ENCODE data around the gene PDE3B.
"Not testable (repeated sequence)": the region's sequence is repeated elsewhere in the genome, so short reads cannot be mapped to it uniquely, and the experiment has no call there.

The PDE3B gene

DNA sequence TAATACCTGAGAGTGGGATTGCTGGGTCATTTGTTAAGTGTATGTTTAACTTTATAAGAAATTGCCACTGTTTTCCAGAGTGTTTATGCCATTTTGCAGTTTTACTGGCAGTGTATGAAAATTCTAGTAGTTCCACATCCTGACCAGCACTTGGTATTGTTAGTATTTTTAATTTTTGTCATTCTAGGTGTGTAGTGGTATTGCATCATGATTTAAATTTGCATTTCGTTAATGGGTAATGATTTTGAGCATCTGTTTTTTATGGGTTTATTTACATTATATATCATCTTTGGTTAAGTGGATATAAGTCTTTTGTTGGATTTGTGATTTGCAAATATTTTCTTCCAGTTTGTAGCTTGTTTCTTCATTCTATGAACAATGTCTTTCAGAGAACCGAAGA, 34.7 kb downstream of the PDE3B start:
- DNase-seq (ENCODE audit: low read depth) = no peak
- TF ChIP-seq, protein P1, sequence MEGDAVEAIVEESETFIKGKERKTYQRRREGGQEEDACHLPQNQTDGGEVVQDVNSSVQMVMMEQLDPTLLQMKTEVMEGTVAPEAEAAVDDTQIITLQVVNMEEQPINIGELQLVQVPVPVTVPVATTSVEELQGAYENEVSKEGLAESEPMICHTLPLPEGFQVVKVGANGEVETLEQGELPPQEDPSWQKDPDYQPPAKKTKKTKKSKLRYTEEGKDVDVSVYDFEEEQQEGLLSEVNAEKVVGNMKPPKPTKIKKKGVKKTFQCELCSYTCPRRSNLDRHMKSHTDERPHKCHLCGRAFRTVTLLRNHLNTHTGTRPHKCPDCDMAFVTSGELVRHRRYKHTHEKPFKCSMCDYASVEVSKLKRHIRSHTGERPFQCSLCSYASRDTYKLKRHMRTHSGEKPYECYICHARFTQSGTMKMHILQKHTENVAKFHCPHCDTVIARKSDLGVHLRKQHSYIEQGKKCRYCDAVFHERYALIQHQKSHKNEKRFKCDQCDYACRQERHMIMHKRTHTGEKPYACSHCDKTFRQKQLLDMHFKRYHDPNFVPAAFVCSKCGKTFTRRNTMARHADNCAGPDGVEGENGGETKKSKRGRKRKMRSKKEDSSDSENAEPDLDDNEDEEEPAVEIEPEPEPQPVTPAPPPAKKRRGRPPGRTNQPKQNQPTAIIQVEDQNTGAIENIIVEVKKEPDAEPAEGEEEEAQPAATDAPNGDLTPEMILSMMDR (IDR thresholded peaks at IDR 0.05; ENCODE audit: low read depth, low read length, missing control alignments) = no peak
- no peak overlapping the region for H3K4me3 ChIP-seq (ENCODE audit: low read depth, low read length)

DNA sequence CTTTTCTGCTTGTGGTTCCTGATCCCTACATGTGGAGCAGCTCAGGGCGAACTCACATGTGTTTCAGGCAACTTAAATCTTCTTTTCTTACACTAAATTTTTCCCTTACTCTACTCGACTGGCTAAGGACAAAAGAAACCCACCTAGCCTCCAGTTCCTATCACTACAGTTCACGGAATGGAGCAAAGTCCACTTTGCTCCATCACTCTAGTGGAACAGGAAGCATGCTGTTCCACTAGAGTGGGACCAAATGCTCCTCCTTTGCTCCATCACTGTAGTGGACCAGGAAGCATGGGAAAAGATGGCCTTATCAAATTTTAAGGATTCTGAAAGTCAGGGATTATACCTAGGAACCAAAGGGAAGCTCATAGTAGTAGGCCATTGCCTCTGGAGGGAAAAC, 36.1 kb downstream of the PDE3B start:
- TF ChIP-seq, protein P1 (IDR thresholded peaks at IDR 0.05; ENCODE audit: low read depth, low read length, missing control alignments) = no peak
- no peak overlapping the region for H3K4me3 ChIP-seq (ENCODE audit: low read depth, low read length)
- no peak for DNase-seq (ENCODE audit: low read depth)

DNA sequence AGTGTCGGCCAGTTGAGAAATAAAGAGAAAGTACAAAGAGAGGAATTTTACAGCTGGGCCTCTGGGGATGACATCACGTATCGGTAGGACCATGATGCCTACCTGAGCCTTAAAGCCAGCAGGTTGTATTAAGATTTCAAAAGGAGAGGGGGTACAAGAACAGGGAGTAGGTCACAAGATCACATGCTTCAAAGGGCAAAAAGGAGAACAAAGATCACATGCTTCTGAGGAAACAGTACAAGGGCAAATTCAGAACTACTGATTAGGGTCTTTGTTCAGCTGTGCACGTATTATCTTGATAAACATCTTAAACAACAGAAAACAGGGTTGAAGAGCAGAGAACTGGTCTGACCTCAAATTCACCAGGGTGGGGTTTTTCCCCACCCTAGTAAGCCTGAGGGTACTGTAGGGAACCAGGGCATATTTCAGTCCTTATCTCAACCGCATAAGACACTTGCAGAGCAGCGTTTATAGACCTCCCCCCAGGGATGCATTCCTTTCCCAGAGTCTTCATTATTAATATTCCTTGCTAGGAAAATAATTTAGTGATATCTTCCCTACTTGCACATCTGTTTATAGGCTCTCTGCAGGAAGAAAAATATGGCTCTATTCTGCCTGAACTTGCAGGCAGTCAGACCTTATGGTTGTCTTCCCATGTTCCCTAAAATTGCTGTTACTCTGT, 40.8 kb downstream of the PDE3B start:
- not testable (repeated sequence) for H3K4me3 ChIP-seq (ENCODE audit: low read depth, low read length); DNase-seq (ENCODE audit: low read depth)

- DNase-seq (ENCODE audit: low read depth) = no peak
- TF ChIP-seq, protein P1 (IDR thresholded peaks at IDR 0.05; ENCODE audit: low read depth, low read length, missing control alignments) = no peak
- H3K4me3 ChIP-seq (ENCODE audit: low read depth, low read length) = no peak overlapping the region
Measured at GRCh38 chr11:14687456-14687855, 43.9 kb downstream of the PDE3B start.

- no peak overlapping the region for H3K4me3 ChIP-seq (ENCODE audit: low read depth, low read length)
- TF ChIP-seq, protein P1 (IDR thresholded peaks at IDR 0.05; ENCODE audit: low read depth, low read length, missing control alignments) = no peak
- no peak for DNase-seq (ENCODE audit: low read depth)
Measured at GRCh38 chr11:14687943-14688627, 44.5 kb downstream of the PDE3B start.

DNA sequence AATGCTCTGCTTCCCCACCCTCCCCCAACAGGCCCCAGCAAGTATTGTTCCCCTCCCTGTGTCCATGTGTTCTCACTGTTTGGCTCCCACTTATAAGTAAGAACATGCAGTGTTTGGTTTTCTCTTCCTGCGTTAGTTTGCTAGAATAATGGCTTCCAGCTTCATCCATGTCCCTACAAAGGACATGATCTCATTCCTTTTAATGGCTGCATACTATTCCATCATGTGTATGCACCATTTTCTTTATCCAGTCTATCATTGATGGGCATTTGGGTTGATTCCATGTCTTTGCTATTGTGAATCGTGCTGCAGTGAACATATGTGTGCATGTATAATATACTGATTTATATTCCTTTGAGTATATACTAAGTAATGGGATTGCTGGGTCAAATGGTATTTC, 52.1 kb downstream of the PDE3B start:
- DNase-seq (ENCODE audit: low read depth); H3K4me3 ChIP-seq (ENCODE audit: low read depth, low read length): not testable (repeated sequence)

DNA sequence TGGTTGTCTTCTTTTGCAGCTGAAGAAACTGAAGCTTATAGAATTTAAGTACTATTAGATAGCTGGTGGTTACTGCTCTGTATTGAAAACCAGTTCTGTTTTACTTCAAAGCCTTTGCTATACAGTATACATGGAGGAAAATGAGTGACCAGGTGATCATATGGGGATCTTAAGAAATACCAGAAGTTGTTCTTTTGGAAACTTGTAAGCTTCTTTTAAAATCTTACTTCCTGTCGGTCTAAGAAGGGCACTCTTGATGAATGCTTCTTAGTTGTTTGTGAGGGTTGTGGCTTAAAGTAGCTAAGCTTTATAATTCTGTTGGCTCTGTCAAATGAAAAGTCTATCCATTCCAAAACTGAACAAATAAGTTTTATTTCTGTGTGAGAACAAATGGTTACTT, 55.2 kb downstream of the PDE3B start:
- no peak overlapping the region for H3K4me3 ChIP-seq (ENCODE audit: low read depth, low read length)
- DNase-seq (ENCODE audit: low read depth) = no peak
- TF ChIP-seq, protein P1 (IDR thresholded peaks at IDR 0.05; ENCODE audit: low read depth, low read length, missing control alignments) = no peak

DNA sequence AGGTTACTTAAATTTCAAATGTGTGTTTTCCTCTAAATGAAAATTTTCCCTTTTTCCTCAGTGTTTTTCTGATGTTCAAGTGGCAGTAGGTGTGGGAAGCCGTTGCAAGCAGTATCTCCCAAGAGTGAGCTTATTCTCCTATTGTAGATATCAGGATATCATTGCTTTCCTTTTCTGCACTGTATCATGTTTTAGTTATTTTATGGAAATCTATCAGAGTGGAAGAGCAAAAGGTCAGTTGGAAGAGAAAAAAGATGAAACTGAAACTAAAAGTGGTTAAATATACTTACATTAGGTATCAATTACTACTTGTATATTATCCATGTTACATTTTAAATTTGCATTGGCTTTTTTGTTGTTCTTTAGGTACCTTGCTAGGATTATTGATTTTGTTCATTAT, 57.0 kb downstream of the PDE3B start:
- no peak for DNase-seq (ENCODE audit: low read depth)
- TF ChIP-seq, protein P1 (IDR thresholded peaks at IDR 0.05; ENCODE audit: low read depth, low read length, missing control alignments) = no peak
- no peak overlapping the region for H3K4me3 ChIP-seq (ENCODE audit: low read depth, low read length)
